Activated CD4-positive, alpha-beta T cell treated with anti-CD3 and anti-CD28 coated beads for 48 hours (primary cell): ENCODE measurements around the gene CNTFR.

Experiments used
- DNase-seq: peaks from one replicate; pipeline ENCODE4 v3.0.0-alpha.2; 2020

The CNTFR gene

DNA sequence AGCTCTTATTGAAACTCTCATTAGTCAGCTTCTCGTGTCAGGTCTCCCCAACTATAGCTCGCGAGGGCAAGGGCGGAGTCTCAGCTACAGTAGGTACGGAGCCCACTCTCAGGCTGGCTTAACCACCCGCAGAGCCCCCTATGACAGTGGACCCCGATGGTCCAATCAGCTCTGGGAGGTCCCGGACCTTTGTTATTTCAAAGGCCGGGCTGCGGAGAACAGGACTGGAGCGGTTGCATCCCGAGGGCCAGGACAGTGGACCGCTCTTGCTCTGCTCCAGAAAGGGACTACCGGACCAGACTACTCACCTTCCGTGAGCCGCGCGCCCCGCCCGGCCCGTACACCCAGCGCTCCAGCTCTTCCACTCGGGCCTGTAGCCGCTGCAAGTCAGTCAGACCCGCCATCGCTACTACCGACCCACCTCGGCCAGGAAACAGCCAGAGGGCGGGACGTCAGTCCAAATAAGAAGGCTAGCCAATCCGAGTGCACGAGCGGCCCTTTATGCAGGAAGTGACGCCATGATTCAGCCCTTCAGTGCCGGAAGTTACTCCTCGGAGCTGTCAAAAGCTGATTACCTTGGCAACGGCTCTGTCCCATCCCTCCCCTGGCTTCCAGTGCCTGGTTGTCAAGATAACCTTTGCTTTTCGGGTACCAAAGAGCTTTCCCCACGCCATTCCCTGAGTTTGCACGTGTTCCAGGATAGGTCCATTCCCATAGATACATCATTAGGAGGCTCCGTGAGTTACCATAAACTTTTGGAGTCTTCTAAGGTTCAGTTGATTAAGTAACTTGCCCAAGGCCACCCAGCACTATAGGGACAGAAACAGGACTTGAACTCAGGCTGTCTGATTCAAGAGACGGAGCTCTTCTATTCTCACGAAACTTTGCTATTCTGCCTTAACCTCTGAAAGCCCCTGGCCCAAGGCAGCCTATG, 30.8 kb upstream of the CNTFR start, which contains the start of gene DCTN3:
Gene DCTN3 (minus strand): TSS at position 435 of the 934 bp plus-strand sequence. CDS start 31 bp downstream, at position 404.
- DNase-seq: peak; percentile 93

DNA sequence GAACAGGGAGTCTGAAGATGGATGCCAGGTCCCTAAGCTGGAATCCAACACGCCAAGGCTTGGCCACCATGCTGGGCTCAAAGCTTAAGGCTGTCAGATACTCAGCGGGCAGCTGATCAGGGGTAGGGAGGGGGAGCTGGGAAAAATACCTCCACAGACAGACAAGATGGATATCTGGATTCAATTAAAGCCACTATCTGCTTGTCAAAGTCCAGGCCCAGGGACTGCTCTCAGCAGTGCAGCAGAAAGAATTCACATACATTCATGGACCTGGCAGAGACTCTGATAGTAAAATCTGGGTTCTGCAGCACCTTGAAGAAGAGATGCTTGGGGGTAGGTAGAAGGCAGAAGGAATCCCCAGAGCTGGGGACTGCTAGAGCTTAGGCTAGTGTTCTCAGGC, 25.6 kb upstream of the CNTFR start:
- no peak for DNase-seq

DNA sequence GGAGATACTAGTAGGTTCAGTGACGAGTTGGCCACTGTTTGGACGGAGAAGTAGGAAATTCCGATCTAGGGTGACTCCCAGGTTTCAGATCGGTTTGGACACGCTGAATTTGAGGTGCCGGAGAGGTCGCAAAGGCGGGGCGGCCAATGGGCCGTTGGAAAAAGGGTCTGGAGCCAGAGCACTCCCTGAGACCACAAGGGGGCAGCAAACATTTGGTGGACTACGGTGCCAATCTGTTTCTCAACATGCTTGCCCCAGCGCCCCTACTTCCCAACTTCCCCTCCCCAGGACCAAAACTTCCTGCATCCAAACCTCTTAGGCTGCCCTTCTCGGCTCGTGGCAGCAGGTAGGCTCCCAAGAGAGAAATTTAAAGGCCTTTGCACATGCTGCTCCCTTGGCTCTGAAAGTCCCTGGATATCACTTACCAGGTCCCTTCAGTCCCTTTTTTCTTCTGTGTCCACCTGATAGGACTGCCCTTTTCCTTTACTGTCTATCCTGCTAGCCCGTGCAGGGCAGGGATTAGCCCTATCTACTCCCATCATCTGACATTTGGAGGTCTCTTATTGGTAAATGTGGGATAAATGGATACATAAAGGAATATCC, 23.4 kb upstream of the CNTFR start:
- DNase-seq: peak; percentile 80

DNA sequence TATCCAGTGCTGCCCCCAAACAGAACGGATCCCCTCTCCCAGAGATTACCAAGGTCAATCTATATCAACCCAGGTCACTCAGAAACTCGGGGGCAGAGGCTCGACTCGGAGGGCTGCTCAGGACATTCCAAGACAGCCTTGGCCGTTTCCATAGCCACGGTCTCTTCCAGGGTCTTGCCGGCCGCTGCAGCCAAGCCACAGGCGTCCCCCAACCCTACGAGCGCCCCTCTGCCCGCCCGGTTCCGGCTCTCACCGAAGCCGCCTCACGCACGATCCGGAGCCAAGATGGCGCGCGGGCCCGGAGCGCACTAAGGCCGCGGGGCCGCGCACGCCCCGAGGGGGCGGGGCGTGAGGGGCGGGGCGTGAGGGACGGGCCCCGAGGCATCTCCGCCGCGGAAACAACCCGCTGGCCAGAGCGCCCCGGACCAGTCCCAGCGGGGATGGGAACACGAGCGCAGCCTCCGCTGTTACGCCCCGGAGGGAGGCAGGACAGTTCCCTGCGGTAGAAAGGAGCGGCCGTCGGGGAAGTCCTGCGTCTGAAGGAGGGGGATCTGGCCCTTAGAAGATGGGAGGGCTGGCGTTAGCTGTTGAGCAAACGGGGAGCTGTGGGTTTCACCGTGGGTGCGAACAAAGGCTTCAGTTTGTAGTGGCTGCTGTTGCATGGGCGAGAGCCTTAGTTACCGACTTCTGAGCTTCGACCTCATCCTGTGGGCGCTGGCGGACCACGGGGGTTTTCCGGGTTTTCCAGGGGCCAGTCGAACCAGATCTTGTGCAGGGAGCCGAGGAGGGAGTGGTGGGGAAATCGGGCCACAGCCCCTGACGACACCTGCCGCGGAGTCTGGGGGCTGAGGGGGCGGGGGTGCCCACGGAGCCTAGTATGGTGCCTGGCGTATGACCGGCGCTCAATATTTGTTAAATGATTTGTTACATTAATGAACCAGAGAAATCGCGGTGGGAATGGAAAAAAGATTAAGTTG, 22.6 kb upstream of the CNTFR start, which contains the start of gene RPP25L:
Gene RPP25L (minus strand): TSS at position 287 of the 977 bp plus-strand sequence. CDS start 801 bp downstream, outside the sequence.
- peak; percentile 88 for DNase-seq

DNA sequence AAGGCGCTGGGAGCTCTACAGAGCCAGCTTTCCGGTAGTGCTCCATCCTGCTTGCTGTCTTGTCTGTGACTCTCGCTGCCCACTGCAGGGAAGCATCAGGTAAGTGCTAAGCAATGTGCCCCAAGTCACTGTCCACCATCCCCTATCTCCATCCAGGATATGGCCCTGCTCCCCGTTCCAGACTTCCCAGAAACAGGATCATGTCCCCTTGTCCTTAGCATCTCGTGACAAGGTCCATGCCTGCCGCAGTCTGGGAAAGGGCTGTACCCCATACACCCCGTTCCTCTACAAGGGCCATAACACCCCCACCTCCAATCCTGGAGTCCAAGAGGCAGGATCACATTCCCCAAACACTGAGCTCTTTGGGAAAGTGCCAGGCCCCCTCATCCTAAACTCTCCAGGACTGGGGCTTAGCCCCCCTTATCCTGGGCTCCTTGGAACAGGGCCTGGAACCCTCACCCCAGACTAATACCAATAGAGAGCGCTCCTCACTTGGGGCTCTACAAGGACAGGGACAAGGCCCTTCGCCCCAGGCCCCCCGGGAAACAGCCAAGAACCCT, 21.8 kb upstream of the CNTFR start:
- DNase-seq: no peak

DNA sequence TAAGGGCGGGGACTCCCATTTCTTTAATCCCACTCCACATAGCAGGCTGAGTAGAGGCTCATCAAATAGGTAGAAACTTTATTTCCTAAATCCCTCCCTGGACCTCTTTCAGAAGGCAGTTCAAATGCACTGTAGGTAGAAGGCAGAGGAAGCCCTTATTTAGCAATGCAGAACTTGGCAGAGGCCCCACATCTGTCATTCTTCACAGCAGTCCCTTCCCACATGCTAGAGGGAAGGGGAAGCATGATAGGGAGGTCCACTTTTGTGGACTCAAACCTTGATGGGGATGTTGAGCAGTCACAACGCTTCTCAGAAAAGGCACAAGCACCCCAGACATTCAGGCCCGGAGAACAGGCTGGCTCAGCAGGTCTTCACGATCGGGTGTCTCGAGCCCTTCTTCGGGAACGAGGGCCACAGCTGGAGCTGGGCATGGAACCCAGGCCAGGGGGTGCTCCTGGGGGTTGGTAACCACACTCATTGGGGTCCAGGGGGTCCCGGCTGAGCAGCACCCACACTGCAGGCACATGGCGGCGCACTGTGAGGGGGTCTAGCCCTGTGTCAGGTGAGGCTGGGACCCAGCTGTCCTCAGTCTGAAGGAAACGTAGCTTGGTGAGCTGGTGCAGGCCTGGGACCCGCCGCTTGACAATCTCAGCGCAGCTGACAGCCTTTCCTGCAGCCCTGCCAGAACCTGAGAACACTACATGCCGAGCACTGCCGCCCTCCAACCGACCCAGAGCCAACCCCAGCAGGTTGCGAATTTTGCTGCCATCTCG, 21.1 kb upstream of the CNTFR start:
- DNase-seq: no peak

DNA sequence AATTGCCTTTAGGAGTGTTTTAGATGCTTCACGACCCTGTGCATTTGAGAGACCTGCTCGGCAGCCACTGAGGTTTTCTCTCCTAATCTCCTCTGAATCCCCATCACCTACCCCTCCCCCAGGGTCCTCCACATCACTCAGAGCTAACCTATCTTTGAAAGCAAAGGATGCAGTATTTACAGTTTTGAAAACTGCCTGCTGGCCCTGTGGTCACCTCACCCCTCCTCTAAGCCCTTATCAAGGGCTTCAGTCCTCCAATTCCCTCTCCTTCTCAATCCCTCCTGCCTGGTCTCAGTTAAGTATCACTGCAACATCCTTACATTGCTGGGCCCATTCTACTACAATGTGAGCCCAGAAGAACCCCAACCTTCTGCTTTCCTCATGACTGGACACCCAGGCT, 17.8 kb upstream of the CNTFR start:
- DNase-seq: no peak

DNA sequence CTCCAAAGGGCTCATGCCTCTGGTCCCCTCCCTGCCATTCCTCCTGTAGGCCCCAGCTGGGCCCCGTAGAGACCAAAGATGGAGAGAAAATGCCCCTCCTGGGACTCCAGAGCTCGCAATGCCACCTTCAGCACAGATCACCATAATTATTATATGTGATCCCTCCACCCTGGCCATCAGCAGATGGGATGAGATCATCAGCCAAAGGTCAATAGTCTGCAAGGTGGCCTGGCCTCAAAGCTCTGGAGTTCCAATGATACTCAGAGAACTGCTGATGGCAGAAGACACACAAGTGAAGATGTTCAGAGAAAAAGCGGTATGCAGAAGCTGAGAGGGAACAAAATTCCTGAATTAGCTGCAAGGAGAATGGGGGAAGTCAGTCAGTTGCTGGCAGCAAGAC, 17.4 kb upstream of the CNTFR start:
- no peak for DNase-seq

DNA sequence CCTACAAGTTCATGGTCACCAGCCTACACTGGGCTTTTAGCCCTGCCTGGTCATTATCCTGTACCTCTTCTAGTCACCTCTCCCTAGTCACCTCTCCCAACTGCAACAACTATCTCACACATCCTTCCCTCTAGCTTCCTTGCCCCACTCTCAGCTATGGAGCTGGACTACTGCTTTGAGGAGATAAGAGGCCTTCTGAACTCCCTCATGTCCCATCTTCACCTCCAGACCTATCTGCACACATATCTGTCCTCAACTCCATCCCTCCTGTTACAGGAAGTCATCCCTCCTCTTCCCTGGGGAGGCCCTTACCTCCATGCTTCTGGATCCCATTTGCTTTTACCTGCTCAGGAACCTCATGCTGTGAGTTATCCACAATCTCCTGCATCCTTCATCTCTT, 16.7 kb upstream of the CNTFR start:
- no peak for DNase-seq

DNA sequence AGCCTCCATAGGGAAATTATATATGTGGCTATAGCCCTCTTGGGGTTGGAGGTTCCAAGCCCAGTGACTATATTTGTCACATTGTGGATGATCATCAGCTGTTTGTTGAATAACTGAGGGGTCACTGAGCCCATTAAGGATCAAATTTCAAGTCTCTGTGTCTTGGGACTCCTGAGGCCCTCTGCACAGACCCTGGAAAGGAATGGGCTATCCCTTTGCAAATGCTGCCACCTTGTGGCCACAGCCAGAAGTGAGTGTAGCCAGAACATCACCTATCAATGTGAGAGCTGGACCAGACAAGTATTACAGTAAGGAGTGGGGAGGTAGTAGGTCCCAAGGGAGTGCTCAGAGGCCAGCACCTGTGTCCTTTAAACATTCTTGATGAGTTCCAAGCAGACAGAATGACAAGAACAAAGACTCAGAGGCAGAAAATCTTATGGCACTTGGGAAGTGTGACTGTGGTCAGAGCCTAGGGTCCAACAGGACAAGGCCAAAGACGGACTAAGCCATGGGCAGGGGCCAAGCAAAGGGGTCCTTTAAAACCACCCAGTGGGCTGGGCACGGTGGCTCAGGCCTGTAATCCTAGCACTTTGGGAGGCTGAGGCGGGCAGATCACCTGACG, 14.2 kb upstream of the CNTFR start:
- DNase-seq: peak; percentile 87

DNA sequence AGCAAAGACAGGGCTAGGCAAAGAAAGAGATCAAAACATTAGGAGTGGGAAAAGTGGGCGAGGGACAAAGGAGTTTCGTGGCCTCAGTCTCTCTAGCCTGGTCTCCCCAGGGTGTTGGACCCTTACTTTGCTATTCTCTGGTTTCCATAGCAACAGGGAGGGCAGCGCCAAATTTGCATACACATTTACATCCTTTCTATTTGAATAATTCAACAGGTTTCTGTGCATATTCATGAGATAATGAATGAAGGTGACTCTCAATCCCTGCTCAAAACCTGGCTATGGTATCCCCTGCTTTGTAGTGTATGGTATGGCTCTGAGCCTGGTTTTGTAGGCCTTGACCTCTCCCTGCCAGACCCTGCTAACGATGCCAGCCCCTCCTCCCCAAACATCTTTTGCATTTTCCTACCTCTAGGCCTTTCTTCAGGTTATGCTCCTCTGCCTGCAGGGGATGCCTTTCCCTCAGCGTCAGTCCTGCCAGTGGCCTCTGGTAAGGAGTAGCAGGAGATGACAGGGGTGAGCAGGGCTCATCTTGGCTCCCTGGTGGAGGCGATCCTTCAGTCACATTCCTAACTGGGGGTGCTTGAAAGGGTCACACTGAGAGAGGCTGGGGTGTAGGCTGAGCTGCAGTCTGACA, 12.5 kb upstream of the CNTFR start:
- no peak for DNase-seq

DNA sequence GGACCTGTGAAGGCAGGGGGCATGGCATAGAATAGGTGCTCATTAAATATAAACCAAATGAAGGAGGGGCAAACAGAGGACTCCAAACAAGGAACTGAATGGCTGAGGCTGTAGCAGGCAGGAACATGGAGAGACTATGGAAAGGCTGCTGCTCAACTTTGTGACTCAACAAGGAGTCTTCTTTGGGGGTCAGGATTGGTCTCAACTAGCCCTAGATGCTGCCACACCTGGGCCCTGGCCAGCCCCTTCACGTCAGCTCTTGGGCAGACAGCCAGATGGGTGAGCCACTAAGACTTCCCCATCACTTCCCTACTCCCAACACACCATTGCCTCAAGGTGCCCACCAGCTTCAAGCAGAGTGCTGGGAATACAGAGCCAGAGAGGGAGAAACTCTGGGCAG, 11.4 kb upstream of the CNTFR start:
- no peak for DNase-seq

DNA sequence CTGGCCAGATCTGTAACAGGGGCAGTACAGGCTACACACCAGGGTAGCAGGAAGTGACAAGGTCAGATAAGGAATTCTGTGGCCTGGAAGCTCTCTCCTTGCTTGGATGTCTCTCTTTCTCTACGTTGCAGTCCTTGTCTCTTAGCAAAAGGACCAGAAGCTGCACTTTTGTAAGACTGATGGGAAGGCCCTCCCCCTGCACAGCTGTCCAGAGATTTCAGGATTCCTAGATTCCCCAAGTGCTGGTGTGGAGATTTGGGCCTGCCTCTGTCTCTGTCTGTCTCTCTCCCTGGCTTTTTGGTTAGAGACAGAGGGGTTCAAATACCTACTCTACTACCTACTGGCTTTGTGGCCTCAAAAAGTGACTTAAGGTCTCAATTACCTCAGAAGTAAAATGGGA, 10.0 kb upstream of the CNTFR start:
- DNase-seq: no peak

DNA sequence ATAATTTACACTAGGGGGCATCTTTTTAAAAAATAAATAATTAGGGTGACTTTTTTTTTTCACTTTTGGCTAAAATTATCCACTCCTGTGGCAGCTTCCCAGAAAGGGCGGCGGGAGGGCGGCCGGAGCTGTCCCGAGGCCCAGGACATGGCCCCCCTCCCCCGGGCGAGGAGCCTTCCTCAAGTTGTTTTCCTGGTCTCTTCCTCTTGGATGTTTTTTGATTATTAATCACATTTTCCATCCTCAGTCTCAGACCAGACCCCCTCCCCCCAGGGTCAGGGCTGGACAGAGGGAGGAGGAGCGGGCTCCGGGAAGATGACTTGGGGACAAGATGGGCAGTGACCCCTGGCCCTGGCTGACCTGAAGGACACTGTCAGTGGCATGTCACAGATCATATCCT, 4.7 kb upstream of the CNTFR start:
- DNase-seq: no peak

DNA sequence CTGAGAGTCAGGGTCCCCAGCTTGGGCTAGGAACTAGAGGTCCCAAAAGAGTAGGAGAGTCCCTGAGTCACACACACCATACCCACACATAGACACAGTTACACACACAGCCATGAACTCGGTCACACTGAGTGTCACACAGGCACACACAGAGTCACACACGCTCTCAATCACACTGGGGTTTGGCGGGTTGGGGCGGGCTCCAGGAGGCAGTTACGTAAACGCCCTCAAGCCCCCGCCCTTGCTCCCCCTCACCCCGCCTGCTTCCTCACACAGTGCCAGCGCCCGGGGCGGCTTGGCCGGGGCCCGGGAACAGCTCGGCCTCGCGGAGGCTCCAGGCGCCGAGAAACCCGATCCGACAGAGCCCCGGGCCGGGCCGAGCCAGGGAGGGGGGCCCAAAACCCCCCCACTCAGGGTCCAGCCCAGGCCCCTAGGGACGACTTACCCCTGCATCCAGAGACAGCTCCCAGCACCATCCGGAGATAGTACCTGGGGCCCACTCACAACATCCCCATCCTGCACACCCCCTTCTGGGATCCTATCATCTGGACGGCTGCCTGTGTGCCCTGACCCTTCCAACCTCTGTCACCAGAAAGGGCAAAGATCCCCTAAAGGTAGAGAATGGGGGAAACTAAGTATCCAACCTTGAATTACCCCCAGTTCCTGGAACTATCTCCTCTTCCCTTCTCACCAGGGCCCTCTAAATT, 3.5 kb upstream of the CNTFR start:
- no peak for DNase-seq

DNA sequence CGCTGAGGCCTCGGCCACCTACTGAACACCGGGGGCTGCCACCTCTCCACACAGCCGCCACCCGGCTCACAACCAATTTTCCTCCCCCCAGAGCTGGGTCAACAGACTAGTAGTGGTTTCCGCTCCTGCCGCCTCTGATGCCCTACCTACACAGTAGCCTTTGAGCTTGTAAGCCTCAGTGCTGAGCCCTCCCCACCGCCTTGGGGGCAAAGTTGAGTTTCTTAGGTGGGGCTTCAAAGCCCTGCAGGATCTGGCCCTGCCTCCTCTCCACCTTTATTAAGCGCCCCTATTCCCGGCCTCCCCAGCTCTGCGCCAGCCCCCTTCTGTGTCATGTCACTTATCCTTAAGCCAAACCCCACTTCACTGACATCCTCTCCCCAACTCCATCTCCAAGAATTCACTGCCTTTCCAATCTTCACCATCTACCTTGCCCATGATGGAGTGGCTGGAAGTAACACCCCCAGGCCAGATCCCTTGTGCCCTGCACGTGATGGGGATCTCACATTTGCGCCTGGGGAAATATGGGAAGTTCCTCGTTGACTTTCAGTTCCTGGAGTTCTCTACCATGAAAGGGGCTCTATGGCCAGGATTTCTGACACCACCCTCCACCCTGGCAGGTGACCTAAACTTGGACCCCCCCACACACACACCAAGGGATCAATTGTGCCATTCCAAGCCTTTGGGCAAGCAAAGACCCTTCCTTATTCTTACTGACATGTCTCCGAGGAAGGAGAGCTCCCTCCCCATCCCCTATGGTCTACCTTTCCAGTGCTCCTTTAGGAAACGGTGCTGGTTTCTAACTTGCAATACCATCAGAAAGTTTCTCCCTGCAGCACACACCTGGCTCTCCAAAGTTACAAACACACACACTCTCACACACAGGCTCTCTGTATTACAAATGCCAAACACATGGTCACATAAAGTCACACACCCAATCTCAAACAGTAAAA, 2.7 kb upstream of the CNTFR start:
- DNase-seq: no peak

DNA sequence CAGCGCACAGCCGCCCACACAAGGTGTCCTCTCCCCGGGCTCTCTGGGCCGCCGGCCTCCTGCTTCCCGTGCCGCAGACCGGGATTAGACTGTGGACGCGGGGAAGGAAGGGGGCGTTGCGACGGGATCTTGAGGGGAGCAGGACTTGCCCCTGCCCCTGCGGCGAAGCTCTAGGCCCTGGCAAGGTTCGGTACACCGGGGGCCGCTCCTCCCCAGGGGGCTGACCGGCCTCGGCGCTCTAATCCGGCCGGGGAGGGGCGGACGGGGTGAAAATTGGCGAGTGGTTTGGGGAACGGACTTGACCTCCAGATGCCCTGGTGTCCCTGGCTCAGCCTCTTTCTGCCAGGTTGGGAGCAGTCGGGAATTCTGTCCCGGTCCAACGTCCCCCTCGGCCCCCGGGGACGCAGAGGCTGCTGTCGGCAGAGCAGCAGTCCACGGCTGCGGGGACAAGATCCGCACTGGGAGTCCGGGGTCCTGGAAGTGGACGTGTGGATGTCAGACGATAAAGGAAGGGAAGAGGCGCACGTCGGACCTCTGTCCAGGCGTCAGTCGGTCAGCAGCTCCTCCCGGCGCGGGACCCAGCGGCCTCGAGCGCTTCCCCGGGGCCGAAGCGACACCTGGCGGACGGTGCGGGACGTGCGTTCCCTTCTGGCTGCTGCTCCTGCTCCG, 1.9 kb upstream of the CNTFR start:
- DNase-seq: peak; percentile 88
